Tibial nerve (tissue), 4 donors: ENCODE measurements around the gene SMAD3. TPM values are rescaled to one million over a fixed set of nuclear protein-coding genes. Genes with fewer than 3 reads are reported as not detected.

Source experiments
- DNase-seq, 2 donors: peaks; one replicate each; pipeline ENCODE4 v3.0.0-alpha.2; 2019; ENCODE audit warnings: low spot score in 2 of 2
- H3K27ac ChIP-seq, 4 donors: fragments of 200-600 bp; sonication (generic) in 3 of 4; one replicate each; pipeline ENCODE4 v1.5.1; 2017 to 2019; ENCODE audit warnings: mild to moderate bottlenecking in 1 of 4
- H3K27me3 ChIP-seq, 2 donors: fragments of 200-600 bp; sonication (generic) in 1 of 2; one replicate each; pipeline versions ENCODE4 v1.5.1 to v1.6.0; 2017 to 2019
- H3K36me3 ChIP-seq, 3 donors: fragments of 200-600 bp; sonication (generic); one replicate each; pipeline ENCODE4 v1.5.1; 2018 to 2019
- H3K4me1 ChIP-seq, 4 donors: fragments of 200-600 bp; sonication (generic) in 3 of 4; one replicate each; pipeline ENCODE4 v1.5.1; 2017 to 2019
- H3K4me3 ChIP-seq, 4 donors: fragments of 200-600 bp; sonication (generic) in 3 of 4; one replicate each; pipeline ENCODE4 v1.5.1; 2017 to 2019; ENCODE audit warnings: mild to moderate bottlenecking in 1 of 4, moderate library complexity in 1 of 4
- H3K9me3 ChIP-seq, 4 donors: fragments of 200-600 bp; sonication (generic) in 3 of 4; one replicate each; pipeline ENCODE4 v1.5.1; 2017 to 2019
- CTCF ChIP-seq, 5 experiments: fragments of 200-600 bp in 3 of 5; fragments of 450-650 bp in 2 of 5; sonication (generic) in 3 of 5; IDR thresholded peaks; one replicate each; pipeline ENCODE4 v1.5.1; 2016 to 2019; ENCODE audit warnings: antibody characterized with exemption in 5 of 5, mild to moderate bottlenecking in 3 of 5, moderate library complexity in 2 of 5
- EP300 ChIP-seq, 2 donors: sonication (generic); formaldehyde crosslinking; IDR thresholded peaks; one replicate each; pipeline ENCODE4 v1.6.1; 2017; ENCODE audit warnings: antibody characterized with exemption in 2 of 2, mild to moderate bottlenecking in 1 of 2
- POLR2A ChIP-seq, 2 donors: fragments of 450-650 bp; IDR thresholded peaks; one replicate each; pipeline ENCODE4 v1.6.1; 2017; ENCODE audit warnings: antibody characterized with exemption in 2 of 2, mild to moderate bottlenecking in 2 of 2, moderate library complexity in 2 of 2
- WGBS, 2 donors: methylation state at CpG; one replicate each; pipeline ENCODE4 v1.1.5; 2018; 5-methylcytosine and 5-hydroxymethylcytosine counted together
- total RNA-seq, 4 donors: library from RNA; depleted of rRNA; stranded (reverse); fragments of >200 nt; gene quantifications; one replicate each; pipeline ENCODE4 v1.1.0, GENCODE V29; 2016

Gene SMAD3
- total RNA-seq, 4 donors from 2014 or later: 36.3 to 68.6 (median 44.1) TPM

GRCh38 chr15:67190326-67190725 lies 124.9 kb downstream of the SMAD3 start:
- Histone ChIP-seq H3K36me3 (peaks cover 0 to 81% (median 6%) of the 10 kb centered on the region in 3 donors), H3K27me3 (no peaks in the 10 kb centered on the region), H3K4me1 (peaks cover 0 to 72% (median 15%) of the 10 kb centered on the region in 4 donors), H3K4me3 (no peak overlapping the region), H3K27ac (peak overlapping the region; percentile 63 to 86 (median 80)), H3K9me3 (no peaks in the 10 kb centered on the region)
- DNase-seq: no peak
- TF ChIP-seq CTCF (IDR thresholded peaks at IDR 0.05) (no peak), EP300 (IDR thresholded peaks at IDR 0.05) (no peak), POLR2A (IDR thresholded peaks at IDR 0.05) (no peak)
- WGBS, 2 donors: 95% methylated on average over 2 of the region's 2 CpGs

DNA sequence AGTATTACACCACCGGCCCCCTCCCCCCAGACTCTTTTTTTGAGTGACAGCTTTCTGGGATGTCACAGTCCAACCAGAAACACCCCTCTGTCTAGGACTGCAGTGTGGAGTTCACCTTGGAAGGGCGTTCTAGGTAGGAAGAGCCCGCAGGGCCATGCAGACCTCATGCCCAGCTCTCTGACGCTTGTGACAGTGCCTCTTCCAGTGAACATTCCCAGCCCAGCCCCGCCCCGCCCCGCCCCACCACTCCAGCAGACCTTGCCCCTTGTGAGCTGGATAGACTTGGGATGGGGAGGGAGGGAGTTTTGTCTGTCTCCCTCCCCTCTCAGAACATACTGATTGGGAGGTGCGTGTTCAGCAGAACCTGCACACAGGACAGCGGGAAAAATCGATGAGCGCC lies 125.4 kb downstream of the SMAD3 start:
- Histone ChIP-seq H3K27ac (peak overlapping the region in 3 of 4 donors; percentile 63 to 86 (median 82)), H3K4me3 (no peak overlapping the region), H3K4me1 (peaks cover 0 to 69% (median 13%) of the 10 kb centered on the region in 4 donors), H3K27me3 (no peaks in the 10 kb centered on the region), H3K36me3 (peaks cover 0 to 76% (median 6%) of the 10 kb centered on the region in 3 donors), H3K9me3 (no peaks in the 10 kb centered on the region)
- no peak for TF ChIP-seq POLR2A (IDR thresholded peaks at IDR 0.05)
- TF ChIP-seq CTCF (IDR thresholded peaks at IDR 0.05): no peak
- TF ChIP-seq EP300 (IDR thresholded peaks at IDR 0.05): no peak
- DNase-seq: no peak
- WGBS, 2 donors: 93 to 99% methylated on average over 10 to 11 of the region's 11 CpGs

- 85 to 93% methylated on average over 5 of the region's 5 CpGs for WGBS, 2 donors
- peaks cover 0 to 64% (median 13%) of the 10 kb centered on the region in 4 donors for H3K4me1 ChIP-seq
- H3K27ac ChIP-seq: peak overlapping the region in 2 of 4 donors; percentile 7 to 49
These were observed 126.9 kb downstream of the SMAD3 start for GRCh38 chr15:67192185-67192820.

DNA sequence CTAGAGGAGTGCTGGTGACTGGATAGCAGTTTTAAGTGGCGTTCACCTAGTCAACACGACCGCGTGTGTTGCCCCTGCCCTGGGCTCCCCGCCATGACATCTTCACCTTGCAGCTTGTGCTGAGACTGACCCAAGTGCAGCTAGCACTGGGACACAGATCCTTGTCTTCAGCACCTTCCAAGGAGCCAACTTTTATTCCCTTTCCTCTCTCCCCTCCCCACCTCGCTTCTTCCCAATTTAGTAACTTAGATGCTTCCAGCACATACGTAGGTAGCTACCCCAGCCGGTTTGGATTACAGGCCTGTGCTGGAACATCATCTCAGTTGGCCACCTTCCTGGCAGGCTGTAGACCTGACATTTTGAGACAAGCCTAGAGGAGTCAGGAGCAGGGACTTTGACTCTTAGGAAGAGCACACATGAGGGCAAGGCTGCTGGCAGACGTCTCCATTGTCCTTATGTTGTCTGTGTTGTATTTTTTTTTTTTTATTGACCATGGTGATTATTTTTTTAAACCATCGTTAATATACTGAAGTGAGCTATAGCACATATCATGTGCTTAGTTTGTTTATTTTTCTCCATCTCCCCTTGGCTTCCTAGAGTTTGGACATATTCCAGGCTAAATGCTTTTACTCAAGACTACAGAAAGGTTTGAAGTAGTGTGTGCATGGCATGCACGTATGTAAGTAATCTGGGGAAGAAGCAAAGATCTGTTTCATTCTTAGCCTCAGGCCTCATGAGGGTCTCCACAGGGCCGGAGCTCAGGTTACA lies 128.0 kb downstream of the SMAD3 start:
- DNase-seq: no peak
- H3K9me3 ChIP-seq: no peaks in the 10 kb centered on the region
- peak overlapping the region in 2 of 4 donors; percentile 51 to 63 for H3K27ac ChIP-seq
- H3K4me3 ChIP-seq: no peak overlapping the region
- H3K27me3 ChIP-seq: no peaks in the 10 kb centered on the region
- no peak for TF ChIP-seq POLR2A (IDR thresholded peaks at IDR 0.05)
- TF ChIP-seq CTCF (IDR thresholded peaks at IDR 0.05): no peak
- no peak for TF ChIP-seq EP300 (IDR thresholded peaks at IDR 0.05)
- peaks cover 0 to 56% (median 13%) of the 10 kb centered on the region in 4 donors for H3K4me1 ChIP-seq
- WGBS, 2 donors: 79 to 80% methylated on average over 12 of the region's 12 CpGs
- peaks cover 0 to 54% (median 6%) of the 10 kb centered on the region in 3 donors for H3K36me3 ChIP-seq

More at GRCh38 chr15:67192185-67192820, 126.9 kb downstream of the SMAD3 start:
- no peak for DNase-seq
- H3K4me3 ChIP-seq: no peak overlapping the region
- H3K36me3 ChIP-seq: peaks cover 0 to 63% (median 6%) of the 10 kb centered on the region in 3 donors
- TF ChIP-seq CTCF (IDR thresholded peaks at IDR 0.05) (no peak), EP300 (IDR thresholded peaks at IDR 0.05) (no peak), POLR2A (IDR thresholded peaks at IDR 0.05) (no peak)
- no peaks in the 10 kb centered on the region for H3K27me3 ChIP-seq
- H3K9me3 ChIP-seq: no peaks in the 10 kb centered on the region
